Retina (tissue), 1 donor: ENCODE data around the gene RAB36.

Experiments used
- DNase-seq: peaks from one replicate; pipeline ENCODE4 v3.0.0-alpha.2; 2016

RAB36 gene

GRCh38 chr22:23140385-23140784 is 4.9 kb upstream of the RAB36 start:
- DNase-seq, result no peak

- DNase-seq, result no peak
Observed at GRCh38 chr22:23142546-23143105, 2.7 kb upstream of the RAB36 start.

- DNase-seq, result no peak
Observed at GRCh38 chr22:23143119-23143518, 2.2 kb upstream of the RAB36 start.

- DNase-seq, result no peak
Observed at GRCh38 chr22:23144432-23144831, 845 bp upstream of the RAB36 start.

- DNase-seq, result no peak
Observed at GRCh38 chr22:23145878-23146470, 697 bp downstream of the RAB36 start.

- no peak for DNase-seq
Observed at GRCh38 chr22:23146478-23147205, 1.4 kb downstream of the RAB36 start.

- no peak for DNase-seq
Observed at GRCh38 chr22:23147617-23148387, 2.5 kb downstream of the RAB36 start.

- peak; percentile 63 for DNase-seq
Observed at GRCh38 chr22:23149743-23150238, 4.5 kb downstream of the RAB36 start.

GRCh38 chr22:23150762-23151161 is 5.5 kb downstream of the RAB36 start:
- DNase-seq, result no peak

- DNase-seq, result no peak
Observed at GRCh38 chr22:23151827-23152226, 6.5 kb downstream of the RAB36 start.

GRCh38 chr22:23152238-23153114 is 7.2 kb downstream of the RAB36 start:
- DNase-seq, result no peak

GRCh38 chr22:23153994-23154393 is 8.7 kb downstream of the RAB36 start:
- DNase-seq, result no peak

GRCh38 chr22:23154461-23154860 is 9.2 kb downstream of the RAB36 start:
- no peak for DNase-seq

- DNase-seq, result no peak
Observed at GRCh38 chr22:23155143-23155542, 9.9 kb downstream of the RAB36 start.

GRCh38 chr22:23155831-23156230 is 10.6 kb downstream of the RAB36 start:
- no peak for DNase-seq

- no peak for DNase-seq
Observed at GRCh38 chr22:23156286-23156685, 11.0 kb downstream of the RAB36 start.

GRCh38 chr22:23157560-23158515 is 12.6 kb downstream of the RAB36 start:
- no peak for DNase-seq

GRCh38 chr22:23158516-23159290 is 13.4 kb downstream of the RAB36 start:
- no peak for DNase-seq

GRCh38 chr22:23159291-23159630 is 14.0 kb downstream of the RAB36 start:
- no peak for DNase-seq

- DNase-seq, result no peak
Observed at GRCh38 chr22:23161029-23161428, 15.8 kb downstream of the RAB36 start.

- DNase-seq, result no peak
Observed at GRCh38 chr22:23161574-23161973, 16.3 kb downstream of the RAB36 start.
